Fibroblast of pulmonary artery (primary cell): ENCODE data around the gene CHMP4A.

Experiments
- DNase-seq: peaks from one replicate; pipeline ENCODE4 v3.0.0-alpha.2; 2010; ENCODE audit warnings: low read depth
- H3K4me3 ChIP-seq: replicated peaks from 2 replicates; pipeline ENCODE4 v1.5.1; 2011; ENCODE audit warnings: low read depth, mild to moderate bottlenecking, control low read depth, low read length, moderate library complexity
- CTCF ChIP-seq: IDR thresholded peaks from 2 replicates; pipeline ENCODE4 v1.5.1; 2011; ENCODE audit warnings: mild to moderate bottlenecking, control low read depth, low read length, inconsistent platforms; ENCODE audit errors: missing control alignments

Gene CHMP4A

GRCh38 chr14:24253936-24254335 lies 40.6 kb upstream of the CHMP4A start:
- H3K4me3 ChIP-seq, result no peak overlapping the region
- TF ChIP-seq CTCF, result no peak
- no peak for DNase-seq

- no peak for TF ChIP-seq CTCF
- no peak for DNase-seq
- H3K4me3 ChIP-seq, result no peak overlapping the region
Observed at GRCh38 chr14:24252289-24253124, 39.2 kb upstream of the CHMP4A start.

- TF ChIP-seq CTCF, result peak; percentile 34
- peak; percentile 54 for DNase-seq
- no peak overlapping the region for H3K4me3 ChIP-seq
Observed at GRCh38 chr14:24251880-24252288, 38.6 kb upstream of the CHMP4A start.

GRCh38 chr14:24250354-24250753 lies 37.1 kb upstream of the CHMP4A start:
- TF ChIP-seq CTCF, result no peak
- no peak for DNase-seq
- no peak overlapping the region for H3K4me3 ChIP-seq

GRCh38 chr14:24249230-24250021 lies 36.1 kb upstream of the CHMP4A start:
- H3K4me3 ChIP-seq, result no peak overlapping the region
- TF ChIP-seq CTCF, result no peak
- DNase-seq, result no peak

GRCh38 chr14:24247422-24247821 lies 34.1 kb upstream of the CHMP4A start:
- TF ChIP-seq CTCF, result no peak
- no peak for DNase-seq
- H3K4me3 ChIP-seq, result no peak overlapping the region
